HEK293 (cell line): ENCODE results near the gene STIM1.

Experiments
- CTCF ChIA-PET: fragments of 350-600 bp; formaldehyde crosslinking; extraction: SDS; loops from one replicate; lab custom pipeline; 2021; ENCODE audit warnings: antibody characterized with exemption; lab: Yijun Ruan, JAX
- POLR2A ChIA-PET: fragments of 300-600 bp; formaldehyde crosslinking; extraction: SDS; loops from one replicate; lab custom pipeline; 2020; ENCODE audit warnings: antibody characterized with exemption, inconsistent platforms; lab: Yijun Ruan, JAX
- H3K27ac ChIP-seq: fragments of 200-500 bp; sonication (Bioruptor generic); 2 replicates; pipeline ENCODE4 v1.5.1; 2014; ENCODE audit warnings: low read depth, low read length, control low read depth, inconsistent platforms; ENCODE audit errors: extremely low read depth
- H3K36me3 ChIP-seq, 2 experiments: fragments of 200-500 bp in 1 of 2; sonication (Bioruptor generic) in 1 of 2; 1 replicate in 1 of 2; 2 replicates in 1 of 2; pipeline ENCODE4 v1.5.1; 2014 to 2017; ENCODE audit warnings: inconsistent platforms in 2 of 2, low read length in 2 of 2; ENCODE audit not compliant: control insufficient read depth in 2 of 2, insufficient read depth in 1 of 2
- H3K4me1 ChIP-seq: fragments of 200-500 bp; sonication (Bioruptor generic); 2 replicates; pipeline ENCODE4 v1.5.1; 2014; ENCODE audit warnings: mild to moderate bottlenecking, low read length, inconsistent platforms; ENCODE audit not compliant: control insufficient read depth, insufficient read depth
- H3K4me3 ChIP-seq: 2 replicates; pipeline ENCODE4 v1.5.1; 2011; ENCODE audit warnings: low read depth, mild to moderate bottlenecking, control low read depth, low read length, moderate library complexity
- H3K9me3 ChIP-seq: fragments of 200-500 bp; sonication (Bioruptor generic); 2 replicates; pipeline ENCODE4 v1.5.1; 2014; ENCODE audit warnings: low read depth, low read length, inconsistent platforms; ENCODE audit not compliant: control insufficient read depth, insufficient read depth
- HOXC10 ChIP-seq: sonication (generic); formaldehyde crosslinking; IDR thresholded peaks from 2 replicates; pipeline ENCODE4 v1.8.1; 2023; ENCODE audit warnings: mild to moderate bottlenecking, missing genetic modification reagents
- KLF1 ChIP-seq: fragments of 450-650 bp; formaldehyde crosslinking; IDR thresholded peaks from 2 replicates; pipeline ENCODE4 v1.5.1; 2016; ENCODE audit warnings: missing biosample characterization, missing genetic modification characterization
- KLF10 ChIP-seq: fragments of 450-650 bp; IDR thresholded peaks from 2 replicates; pipeline ENCODE4 v1.5.1; 2018; ENCODE audit warnings: missing biosample characterization, mild to moderate bottlenecking, missing genetic modification characterization
- KLF16 ChIP-seq: fragments of 450-650 bp; formaldehyde crosslinking; IDR thresholded peaks from 2 replicates; pipeline ENCODE4 v1.5.1; 2017; ENCODE audit warnings: missing biosample characterization, missing genetic modification characterization
- KLF9 ChIP-seq: fragments of 450-650 bp; formaldehyde crosslinking; IDR thresholded peaks from 2 replicates; pipeline ENCODE4 v1.5.1; 2016; ENCODE audit warnings: missing biosample characterization, missing genetic modification characterization, low read depth
- PATZ1 ChIP-seq: fragments of 450-650 bp; formaldehyde crosslinking; IDR thresholded peaks from 2 replicates; pipeline ENCODE4 v1.5.1; 2016; ENCODE audit warnings: missing biosample characterization, missing genetic modification characterization
- PRDM1 ChIP-seq: fragments of 450-650 bp; formaldehyde crosslinking; IDR thresholded peaks from 2 replicates; pipeline ENCODE4; 2016; ENCODE audit warnings: missing biosample characterization, missing genetic modification characterization
- PRDM6 ChIP-seq: fragments of 450-650 bp; formaldehyde crosslinking; IDR thresholded peaks from 2 replicates; pipeline ENCODE4 v1.5.1; 2017; ENCODE audit warnings: missing biosample characterization, missing genetic modification characterization
- RBAK ChIP-seq: fragments of 450-650 bp; formaldehyde crosslinking; IDR thresholded peaks from 2 replicates; pipeline ENCODE4 v1.5.1; 2016; ENCODE audit warnings: missing biosample characterization, missing genetic modification characterization
- REPIN1 ChIP-seq: fragments of 450-650 bp; formaldehyde crosslinking; IDR thresholded peaks from 2 replicates; pipeline ENCODE4 v1.5.1; 2017; ENCODE audit warnings: missing biosample characterization, missing genetic modification characterization, low read depth
- SCRT2 ChIP-seq: fragments of 450-650 bp; formaldehyde crosslinking; IDR thresholded peaks from 2 replicates; pipeline ENCODE4 v1.5.1; 2016; ENCODE audit warnings: missing biosample characterization, missing genetic modification characterization
- SETDB1 ChIP-seq: IDR thresholded peaks from one replicate; pipeline ENCODE4 v1.6.1; 2017; ENCODE audit warnings: mild to moderate bottlenecking, low read length, moderate library complexity, mixed read lengths; ENCODE audit not compliant: insufficient read length
- SP7 ChIP-seq: fragments of 450-650 bp; formaldehyde crosslinking; IDR thresholded peaks from 2 replicates; pipeline ENCODE4 v1.5.1; 2016; ENCODE audit warnings: missing biosample characterization, missing genetic modification characterization
- ZBTB1 ChIP-seq: fragments of 450-650 bp; formaldehyde crosslinking; IDR thresholded peaks from 2 replicates; pipeline ENCODE4 v1.5.1; 2016; ENCODE audit warnings: missing biosample characterization, missing genetic modification characterization
- ZBTB10 ChIP-seq: fragments of 450-650 bp; formaldehyde crosslinking; IDR thresholded peaks from 2 replicates; pipeline ENCODE4 v1.5.1; 2016; ENCODE audit warnings: missing biosample characterization, missing genetic modification characterization
- ZEB2 ChIP-seq: fragments of 450-650 bp; formaldehyde crosslinking; IDR thresholded peaks from 2 replicates; pipeline ENCODE4 v1.5.1; 2016; ENCODE audit warnings: missing biosample characterization, missing genetic modification characterization
- ZFHX2 ChIP-seq: fragments of 450-650 bp; formaldehyde crosslinking; conservative IDR thresholded peaks from 2 replicates; pipeline ENCODE4 v1.5.1; 2016; ENCODE audit warnings: missing biosample characterization, missing genetic modification characterization
- ZFP41 ChIP-seq: fragments of 450-650 bp; formaldehyde crosslinking; IDR thresholded peaks from 2 replicates; pipeline ENCODE4 v1.5.1; 2016; ENCODE audit warnings: missing biosample characterization, missing genetic modification characterization, borderline replicate concordance
- ZNF174 ChIP-seq: fragments of 450-650 bp; formaldehyde crosslinking; IDR thresholded peaks from 2 replicates; pipeline ENCODE4 v1.5.0; 2017; ENCODE audit warnings: missing biosample characterization, mild to moderate bottlenecking, missing genetic modification characterization
- ZNF175 ChIP-seq: fragments of 450-650 bp; formaldehyde crosslinking; IDR thresholded peaks from 2 replicates; pipeline ENCODE4 v1.5.1; 2016; ENCODE audit warnings: missing biosample characterization, missing genetic modification characterization
- ZNF214 ChIP-seq: fragments of 450-650 bp; formaldehyde crosslinking; IDR thresholded peaks from 2 replicates; pipeline ENCODE4 v1.5.1; 2017; ENCODE audit warnings: missing biosample characterization, mild to moderate bottlenecking, missing genetic modification characterization, borderline replicate concordance
- ZNF248 ChIP-seq: fragments of 450-650 bp; formaldehyde crosslinking; IDR thresholded peaks from 2 replicates; pipeline ENCODE4 v1.5.1; 2017; ENCODE audit warnings: missing biosample characterization, missing genetic modification characterization
- ZNF335 ChIP-seq: fragments of 450-650 bp; formaldehyde crosslinking; conservative IDR thresholded peaks from 2 replicates; pipeline ENCODE4 v1.5.1; 2016; ENCODE audit warnings: missing biosample characterization, missing genetic modification characterization
- ZNF529 ChIP-seq: fragments of 450-650 bp; formaldehyde crosslinking; IDR thresholded peaks from 2 replicates; pipeline ENCODE4 v1.5.1; 2017; ENCODE audit warnings: missing genetic modification characterization, missing biosample characterization; ENCODE audit not compliant: insufficient replicate concordance
- ZNF544 ChIP-seq: fragments of 450-650 bp; formaldehyde crosslinking; IDR thresholded peaks from 2 replicates; pipeline ENCODE4 v1.5.0; 2017; ENCODE audit warnings: missing biosample characterization, missing genetic modification characterization
- ZNF549 ChIP-seq: fragments of 450-650 bp; IDR thresholded peaks from 2 replicates; pipeline ENCODE4 v1.5.1; 2018; ENCODE audit warnings: missing biosample characterization, missing genetic modification characterization, mild to moderate bottlenecking, inconsistent platforms, moderate library complexity
- ZNF623 ChIP-seq: fragments of 450-650 bp; formaldehyde crosslinking; IDR thresholded peaks from 2 replicates; pipeline ENCODE4 v1.5.1; 2016; ENCODE audit warnings: missing biosample characterization, missing genetic modification characterization

STIM1 gene

GRCh38 chr11:3916962-3917361, 61.5 kb downstream of the STIM1 start (continued):
- TF ChIP-seq ZBTB10 (tag by site-specific recombination) (no peak), ZFP41 (tag by site-specific recombination) (no peak), ZNF175 (no peak), KLF10 (tag by site-specific recombination) (no peak), ZNF623 (tag by site-specific recombination) (no peak), REPIN1 (no peak), PATZ1 (tag by site-specific recombination) (no peak)

- Histone ChIP-seq H3K4me1 (no peaks in the 10 kb centered on the region), H3K36me3 (no peaks in the 10 kb centered on the region), H3K9me3 (no peaks in the 10 kb centered on the region), H3K27ac (no peak overlapping the region), H3K4me3 (no peak overlapping the region)
- TF ChIP-seq PRDM1 (tag by site-specific recombination) (no peak), ZNF335 (tag by site-specific recombination) (0 out of 2 replicates have a peak, but pooled peaks have one; percentile 20), PRDM6 (tag by site-specific recombination) (peak; percentile 54; the same call in 1 of the 2 replicates), ZNF174 (tag by site-specific recombination) (no peak), ZNF544 (no peak), SETDB1 (no peak), HOXC10 (CRISPR knock-in tag) (no peak), ZFHX2 (no peak), KLF1 (peak; percentile 65), ZNF248 (tag by site-specific recombination) (no peak), ZEB2 (tag by site-specific recombination) (peak; percentile 75; the same call in 1 of the 2 replicates), ZNF175 (no peak), KLF9 (tag by site-specific recombination) (peak; percentile 57), SCRT2 (tag by site-specific recombination) (peak; percentile 64), ZBTB1 (no peak), RBAK (tag by site-specific recombination) (no peak), ZNF549 (tag by site-specific recombination) (no peak), KLF16 (peak; percentile 43; the same call in 1 of the 2 replicates), ZNF529 (tag by site-specific recombination) (no peak), ZNF214 (tag by site-specific recombination) (no peak), SP7 (tag by site-specific recombination) (peak; percentile 71)
- CTCF ChIA-PET, result interaction anchor here (1.0 kb wide), 1 partner anchor 48 kb away, joined by 3 read pairs; no protein-coding TSS in a partner anchor
- POLR2A ChIA-PET, result interaction anchor here (1.0 kb wide), 1 partner anchor 175 kb away, joined by 3 read pairs; no protein-coding TSS in a partner anchor
Measured at GRCh38 chr11:3920148-3920852, 64.8 kb downstream of the STIM1 start.
